ENCODE results near the gene TMEM220.

TMEM220 gene

DNA sequence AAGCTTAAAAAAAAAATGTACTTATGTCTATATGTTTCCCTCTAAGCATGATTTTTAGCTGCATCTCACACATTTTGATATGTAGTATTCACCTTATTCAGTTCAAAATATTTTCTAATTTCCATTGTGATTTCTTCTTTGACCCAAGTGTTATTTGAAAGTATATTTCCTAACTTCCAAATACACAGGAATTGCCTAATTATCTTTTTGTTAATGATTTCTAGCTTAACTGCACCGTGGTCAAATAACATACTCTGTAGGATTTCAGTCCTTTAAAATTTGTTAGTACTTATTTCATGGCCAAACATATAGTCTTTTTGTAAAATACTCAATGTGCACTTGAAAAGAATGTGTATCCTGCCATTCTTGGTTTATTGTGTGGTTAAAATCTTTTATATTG is 11.3 kb downstream of the TMEM220 start:
- peaks cover 17 to 46% (median 20%) of the 10 kb centered on the region in 3 donors for H3K36me3 ChIP-seq
- H3K4me1 ChIP-seq = no peaks in the 10 kb centered on the region

DNA sequence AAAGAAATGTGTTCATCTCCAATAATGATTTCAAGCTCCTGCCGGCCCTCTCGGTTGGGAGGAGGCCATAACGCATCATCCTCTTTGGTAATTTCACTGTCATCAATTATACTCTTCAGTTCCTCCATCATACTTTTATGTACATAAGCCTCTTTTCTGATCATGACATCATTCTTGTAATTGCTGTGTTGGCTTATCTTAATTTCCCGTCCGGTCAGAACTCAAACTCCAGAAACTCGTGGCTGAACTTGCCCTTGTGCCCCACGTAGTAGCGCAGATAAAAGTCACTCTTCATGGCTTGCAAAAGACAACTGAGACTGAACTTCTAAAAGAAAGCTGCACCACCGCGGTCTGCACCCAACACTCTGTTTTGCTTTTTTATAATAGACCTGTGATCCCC is 13.6 kb downstream of the TMEM220 start:
- H3K4me1 ChIP-seq = no peaks in the 10 kb centered on the region
- DNase-seq = no peak
- H3K36me3 ChIP-seq = peaks cover 27 to 50% (median 28%) of the 10 kb centered on the region in 3 donors
- H3K27me3 ChIP-seq = no peaks in the 10 kb centered on the region
- TF ChIP-seq, protein P1, sequence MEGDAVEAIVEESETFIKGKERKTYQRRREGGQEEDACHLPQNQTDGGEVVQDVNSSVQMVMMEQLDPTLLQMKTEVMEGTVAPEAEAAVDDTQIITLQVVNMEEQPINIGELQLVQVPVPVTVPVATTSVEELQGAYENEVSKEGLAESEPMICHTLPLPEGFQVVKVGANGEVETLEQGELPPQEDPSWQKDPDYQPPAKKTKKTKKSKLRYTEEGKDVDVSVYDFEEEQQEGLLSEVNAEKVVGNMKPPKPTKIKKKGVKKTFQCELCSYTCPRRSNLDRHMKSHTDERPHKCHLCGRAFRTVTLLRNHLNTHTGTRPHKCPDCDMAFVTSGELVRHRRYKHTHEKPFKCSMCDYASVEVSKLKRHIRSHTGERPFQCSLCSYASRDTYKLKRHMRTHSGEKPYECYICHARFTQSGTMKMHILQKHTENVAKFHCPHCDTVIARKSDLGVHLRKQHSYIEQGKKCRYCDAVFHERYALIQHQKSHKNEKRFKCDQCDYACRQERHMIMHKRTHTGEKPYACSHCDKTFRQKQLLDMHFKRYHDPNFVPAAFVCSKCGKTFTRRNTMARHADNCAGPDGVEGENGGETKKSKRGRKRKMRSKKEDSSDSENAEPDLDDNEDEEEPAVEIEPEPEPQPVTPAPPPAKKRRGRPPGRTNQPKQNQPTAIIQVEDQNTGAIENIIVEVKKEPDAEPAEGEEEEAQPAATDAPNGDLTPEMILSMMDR (IDR thresholded peaks at IDR 0.05) = no peak
- intact Hi-C loops (cut with DNase I; ENCODE audit: low total_unique reads) = no loop called here
- no peak overlapping the region for H3K27ac ChIP-seq
- H3K9me3 ChIP-seq = no peaks in the 10 kb centered on the region
- H3K4me3 ChIP-seq = no peak overlapping the region

More for the DNA sequence above, 11.3 kb downstream of the TMEM220 start:
- TF ChIP-seq, protein P1 (IDR thresholded peaks at IDR 0.05) = no peak
- H3K27me3 ChIP-seq = no peaks in the 10 kb centered on the region
- H3K4me3 ChIP-seq = no peak overlapping the region
- no peaks in the 10 kb centered on the region for H3K9me3 ChIP-seq
- H3K27ac ChIP-seq = no peak overlapping the region
- no peak for DNase-seq
- intact Hi-C loops (cut with DNase I; ENCODE audit: low total_unique reads) = no loop called here

DNA sequence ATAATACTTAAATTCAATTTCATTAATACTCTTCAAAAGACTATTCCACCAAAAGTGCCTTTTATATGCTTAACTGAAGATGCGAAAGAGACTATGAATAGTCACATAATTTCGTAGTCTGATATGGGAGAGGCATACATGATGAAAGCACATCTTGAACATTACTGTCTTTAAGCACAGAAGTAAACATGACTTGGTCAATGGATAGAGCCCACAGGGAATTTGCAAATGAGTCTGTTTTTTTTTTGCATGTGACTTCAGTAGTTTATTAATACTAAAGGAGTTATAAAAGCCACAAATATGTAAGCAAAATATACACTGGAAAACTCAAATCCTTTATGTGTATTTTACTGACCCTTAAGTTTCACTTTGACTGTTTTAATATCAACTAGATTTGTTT is 16.5 kb downstream of the TMEM220 start:
- H3K4me1 ChIP-seq = no peaks in the 10 kb centered on the region
- intact Hi-C loops (cut with DNase I; ENCODE audit: low total_unique reads) = no loop called here
- H3K36me3 ChIP-seq = peaks cover 46 to 59% (median 49%) of the 10 kb centered on the region in 3 donors
- TF ChIP-seq, protein P1 (IDR thresholded peaks at IDR 0.05) = no peak
- no peak overlapping the region for H3K4me3 ChIP-seq
- no peak overlapping the region for H3K27ac ChIP-seq
- no peaks in the 10 kb centered on the region for H3K27me3 ChIP-seq
- no peaks in the 10 kb centered on the region for H3K9me3 ChIP-seq
- DNase-seq = no peak

DNA sequence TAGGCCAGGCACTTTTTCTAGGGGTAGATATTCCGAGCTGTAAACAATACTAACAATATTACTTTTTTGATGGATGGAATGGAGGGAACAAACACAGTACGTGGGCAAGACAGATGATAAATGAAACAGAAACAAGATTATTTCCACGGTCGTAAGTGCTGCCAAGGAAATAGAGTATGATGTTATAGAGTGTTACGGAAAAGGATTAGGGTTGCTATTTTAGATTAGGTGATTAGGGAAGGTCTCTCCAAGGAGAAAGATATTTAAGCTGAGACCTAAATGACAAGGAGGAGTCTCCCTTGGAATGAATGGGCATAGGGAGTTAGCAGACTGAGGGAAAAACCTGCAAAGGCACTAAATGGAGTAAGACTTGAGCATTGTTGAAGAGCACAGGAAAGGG is 24.1 kb downstream of the TMEM220 start:
- no peaks in the 10 kb centered on the region for H3K9me3 ChIP-seq
- H3K4me1 ChIP-seq = peaks cover 0 to 11% (median 3%) of the 10 kb centered on the region in 4 donors
- DNase-seq = no peak
- intact Hi-C loops (cut with DNase I; ENCODE audit: low total_unique reads) = no loop called here
- TF ChIP-seq, protein P1 (IDR thresholded peaks at IDR 0.05) = no peak
- H3K27me3 ChIP-seq = no peaks in the 10 kb centered on the region
- H3K36me3 ChIP-seq = peaks cover 48 to 58% (median 48%) of the 10 kb centered on the region in 3 donors
- H3K27ac ChIP-seq = no peak overlapping the region
- H3K4me3 ChIP-seq = no peak overlapping the region

DNA sequence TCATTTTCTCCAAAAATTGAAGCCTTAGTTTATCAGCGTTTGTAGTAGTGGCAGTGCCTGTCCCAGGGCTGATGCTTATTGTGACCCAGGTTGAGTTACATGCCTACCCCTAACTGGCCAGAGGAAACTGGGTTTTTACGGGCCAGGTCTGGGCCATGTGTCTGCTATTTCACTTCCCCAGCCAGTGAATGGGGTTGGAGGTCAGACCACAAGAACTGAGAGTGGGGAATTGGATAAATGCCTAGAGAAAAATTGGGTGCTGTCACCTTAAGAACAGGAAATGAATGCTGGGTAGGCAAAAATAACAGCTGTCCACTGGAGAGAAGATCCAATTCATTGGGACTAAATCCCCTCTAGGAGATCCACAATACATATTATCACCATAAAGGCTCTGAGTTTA is 27.2 kb downstream of the TMEM220 start:
- H3K4me1 ChIP-seq = peaks cover 0 to 31% (median 15%) of the 10 kb centered on the region in 4 donors
- no peak overlapping the region for H3K27ac ChIP-seq
- H3K27me3 ChIP-seq = no peaks in the 10 kb centered on the region
- TF ChIP-seq, protein P1 (IDR thresholded peaks at IDR 0.05) = no peak
- no peak overlapping the region for H3K4me3 ChIP-seq
- intact Hi-C loops (cut with DNase I; ENCODE audit: low total_unique reads) = no loop called here
- no peak for DNase-seq
- H3K36me3 ChIP-seq = peaks cover 26 to 29% (median 27%) of the 10 kb centered on the region in 3 donors
- H3K9me3 ChIP-seq = no peaks in the 10 kb centered on the region

DNA sequence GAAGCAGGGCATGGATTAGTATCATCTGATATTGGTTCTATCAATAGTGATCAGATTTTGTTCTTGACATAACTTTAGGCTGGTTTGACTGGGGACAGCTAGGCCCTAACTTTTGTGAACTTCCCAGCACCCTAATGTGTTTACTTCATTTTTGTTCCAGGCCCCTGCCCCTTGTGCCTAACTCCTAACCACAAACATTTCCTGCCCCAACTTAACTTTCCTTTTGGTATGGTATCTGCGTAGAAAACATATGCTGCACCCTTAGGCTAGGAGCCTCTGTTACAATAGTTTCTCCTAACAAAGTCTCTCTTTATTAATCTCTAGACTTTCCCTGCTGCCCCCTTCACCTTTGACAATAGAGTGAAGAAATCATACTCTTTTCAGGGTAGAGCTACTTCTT is 30.0 kb downstream of the TMEM220 start:
- TF ChIP-seq, protein P1 (IDR thresholded peaks at IDR 0.05) = no peak
- H3K36me3 ChIP-seq = peaks cover 2 to 9% (median 5%) of the 10 kb centered on the region in 3 donors
- intact Hi-C loops (cut with DNase I; ENCODE audit: low total_unique reads) = loop anchor here (5.0 kb wide), 1 partner anchor 53 kb away; no protein-coding TSS in a partner anchor

More for the DNA sequence above, 30.0 kb downstream of the TMEM220 start:
- DNase-seq = no peak
- Histone ChIP-seq H3K9me3 (no peaks in the 10 kb centered on the region), H3K4me3 (no peak overlapping the region), H3K4me1 (peaks cover 0 to 50% (median 24%) of the 10 kb centered on the region in 4 donors), H3K27ac (peak overlapping the region; percentile 1 to 7), H3K27me3 (no peaks in the 10 kb centered on the region)

Data from tibial artery (tissue), 4 donors.